Neuron (in vitro differentiated cells): ENCODE data around the gene S100B.
"Not testable (repeated sequence)": the region's sequence is repeated elsewhere in the genome, so short reads cannot be mapped to it uniquely, and the experiment has no call there.

Experiments used
- H2AFZ ChIP-seq: one replicate; pipeline ENCODE4 v1.6.1; 2013; ENCODE audit warnings: low read depth, mild to moderate bottlenecking, inconsistent platforms, low read length, moderate library complexity
- H3K27me3 ChIP-seq: one replicate; pipeline ENCODE4 v1.6.1; 2013; ENCODE audit warnings: low read length; ENCODE audit not compliant: insufficient read depth
- H3K36me3 ChIP-seq: one replicate; pipeline ENCODE4 v1.6.1; 2013; ENCODE audit warnings: low read length; ENCODE audit not compliant: insufficient read depth
- H3K4me1 ChIP-seq: one replicate; pipeline ENCODE4 v1.6.1; 2013; ENCODE audit warnings: low read length; ENCODE audit not compliant: insufficient read depth
- H3K4me3 ChIP-seq: 2 replicates; pipeline ENCODE4 v1.5.1; 2013; ENCODE audit warnings: mild to moderate bottlenecking, low read length, moderate library complexity
- H3K9me3 ChIP-seq: one replicate; pipeline ENCODE4 v1.6.1; 2013; ENCODE audit warnings: low read length

The S100B gene

DNA sequence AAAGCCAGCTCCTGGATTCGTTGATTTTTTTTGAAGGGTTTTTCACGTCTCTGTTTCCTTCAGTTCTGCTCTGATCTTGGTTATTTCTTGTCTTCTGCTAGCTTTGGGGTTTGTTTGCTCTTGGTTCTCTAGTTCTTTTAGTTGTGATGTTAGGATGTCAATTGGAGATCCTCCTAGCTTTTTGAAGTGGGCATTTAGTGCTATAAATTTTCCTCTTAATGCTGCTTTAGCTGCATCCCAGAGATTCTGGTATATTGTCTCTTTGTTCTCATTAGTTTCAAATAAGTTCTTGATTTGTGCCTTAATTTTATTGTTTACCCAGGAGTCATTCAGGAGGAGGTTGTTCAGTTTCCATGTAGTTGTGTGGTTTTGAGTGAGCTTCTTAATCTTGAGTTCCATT lies 25.5 kb downstream of the S100B start:
- not testable (repeated sequence) for H3K4me3 ChIP-seq, H2AFZ ChIP-seq, H3K27me3 ChIP-seq, H3K4me1 ChIP-seq
- peaks cover 13% of the 10 kb centered on the region for H3K36me3 ChIP-seq
- H3K9me3 ChIP-seq, result peaks cover 22% of the 10 kb centered on the region

DNA sequence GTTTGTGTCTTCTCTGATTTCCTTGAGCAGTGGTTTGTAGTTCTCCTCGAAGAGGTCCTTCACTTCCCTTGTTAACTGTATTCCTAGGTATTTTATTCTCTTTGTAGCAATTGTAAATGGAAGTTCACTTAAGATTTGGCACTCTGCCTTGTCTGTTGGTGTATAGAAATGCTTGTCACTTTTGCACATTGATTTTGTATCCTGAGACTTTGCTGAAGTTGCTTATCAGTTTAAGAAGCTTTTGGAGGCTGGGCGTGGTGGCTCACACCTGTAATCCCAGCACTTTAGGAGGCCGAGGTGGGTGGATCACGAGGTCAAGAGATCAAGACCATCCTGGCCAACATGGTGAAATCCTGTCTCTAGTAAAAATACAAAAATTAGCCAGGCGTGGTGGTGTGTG lies 27.1 kb downstream of the S100B start:
- Histone ChIP-seq H3K36me3 (peaks cover 19% of the 10 kb centered on the region), H3K9me3 (peaks cover 23% of the 10 kb centered on the region)
- not testable (repeated sequence) for H3K27me3 ChIP-seq, H3K4me3 ChIP-seq, H3K4me1 ChIP-seq, H2AFZ ChIP-seq

DNA sequence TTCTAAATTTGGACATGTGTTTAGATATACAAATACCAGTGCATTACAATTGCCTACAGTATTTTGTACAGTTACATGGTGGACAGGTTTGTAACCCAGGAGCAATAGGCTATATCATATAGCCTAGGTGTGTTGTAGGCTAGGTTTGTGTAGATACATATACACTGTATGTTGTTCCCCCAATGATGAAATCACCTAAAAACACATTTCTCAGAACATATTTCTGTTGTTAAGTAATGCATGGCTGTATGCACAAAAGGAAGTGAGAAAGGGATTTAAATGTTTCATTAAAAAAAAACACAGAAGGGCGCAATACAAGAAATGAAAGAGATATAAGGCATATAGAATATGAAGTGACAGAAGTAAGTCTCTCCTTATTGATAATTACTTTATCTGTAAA lies 32.0 kb downstream of the S100B start:
- no peak overlapping the region for H2AFZ ChIP-seq
- H3K36me3 ChIP-seq, result peaks cover 44% of the 10 kb centered on the region
- H3K4me1 ChIP-seq, result no peaks in the 10 kb centered on the region
- H3K4me3 ChIP-seq, result no peak overlapping the region
- no peaks in the 10 kb centered on the region for H3K27me3 ChIP-seq
- peaks cover 14% of the 10 kb centered on the region for H3K9me3 ChIP-seq

DNA sequence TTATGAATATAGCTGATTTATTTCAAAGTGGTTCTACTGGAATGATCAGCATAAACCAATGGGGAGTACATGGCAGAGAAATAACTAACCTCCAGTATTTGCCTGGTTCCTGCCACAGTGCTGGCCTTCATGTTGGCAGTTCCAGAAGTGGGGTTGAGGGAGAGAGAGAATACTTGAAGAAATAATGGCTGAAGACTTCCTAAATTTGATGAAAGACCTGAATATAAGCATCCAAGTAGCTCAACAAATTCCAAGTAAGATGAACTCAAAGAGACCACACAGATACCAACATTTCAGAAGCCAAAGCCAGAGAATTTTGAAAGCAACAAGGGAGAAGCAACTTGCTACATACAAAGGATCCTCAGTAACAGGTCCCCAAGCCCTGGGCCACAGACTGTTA lies 34.3 kb downstream of the S100B start:
- no peak overlapping the region for H2AFZ ChIP-seq
- peaks cover 14% of the 10 kb centered on the region for H3K9me3 ChIP-seq
- H3K27me3 ChIP-seq, result no peaks in the 10 kb centered on the region
- H3K4me1 ChIP-seq, result no peaks in the 10 kb centered on the region
- no peak overlapping the region for H3K4me3 ChIP-seq
- peaks cover 67% of the 10 kb centered on the region for H3K36me3 ChIP-seq

DNA sequence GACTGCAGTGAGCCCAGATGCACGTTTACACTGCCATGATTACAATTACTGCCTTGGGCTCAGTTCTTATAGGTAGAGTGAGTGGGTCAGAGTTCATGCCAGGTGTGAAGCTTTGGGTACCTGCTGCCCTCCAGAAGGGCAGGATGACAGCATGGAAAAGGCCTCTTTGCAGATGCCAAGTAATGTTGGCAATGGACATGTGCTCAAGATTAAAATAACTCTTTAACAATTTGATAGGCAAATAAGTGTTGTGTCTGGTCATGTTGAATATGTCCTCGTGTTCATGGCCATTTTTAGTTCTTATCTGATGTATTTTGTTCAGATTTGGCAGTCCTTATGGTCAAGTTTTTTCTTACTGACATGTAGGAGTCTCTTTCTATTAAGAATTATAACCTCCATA lies 34.8 kb downstream of the S100B start:
- Histone ChIP-seq H3K9me3 (peaks cover 14% of the 10 kb centered on the region), H3K4me1 (no peaks in the 10 kb centered on the region), H2AFZ (no peak overlapping the region), H3K27me3 (no peaks in the 10 kb centered on the region), H3K36me3 (peaks cover 72% of the 10 kb centered on the region), H3K4me3 (no peak overlapping the region)

DNA sequence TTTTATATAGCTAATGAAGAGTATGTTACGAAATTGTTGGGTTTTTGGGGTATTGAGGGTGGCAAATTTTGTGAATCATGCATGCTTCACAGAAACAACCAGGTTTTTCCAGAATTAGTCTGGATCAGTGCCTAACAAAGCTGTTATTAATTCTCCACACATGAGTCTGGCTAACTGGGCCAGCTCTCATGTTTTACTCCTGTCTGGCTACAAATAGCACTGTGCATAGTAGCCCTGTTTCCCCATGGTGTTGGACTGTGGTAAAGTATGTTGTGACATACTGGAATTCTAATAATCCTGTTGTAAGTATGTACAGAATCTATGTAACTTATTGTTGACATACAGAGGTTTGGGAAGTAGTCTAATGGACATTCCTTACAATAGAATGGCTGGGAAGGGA lies 35.8 kb downstream of the S100B start:
- H3K4me3 ChIP-seq, result no peak overlapping the region
- peaks cover 14% of the 10 kb centered on the region for H3K9me3 ChIP-seq
- peaks cover 82% of the 10 kb centered on the region for H3K36me3 ChIP-seq
- H3K4me1 ChIP-seq, result no peaks in the 10 kb centered on the region
- H2AFZ ChIP-seq, result no peak overlapping the region
- H3K27me3 ChIP-seq, result no peaks in the 10 kb centered on the region

DNA sequence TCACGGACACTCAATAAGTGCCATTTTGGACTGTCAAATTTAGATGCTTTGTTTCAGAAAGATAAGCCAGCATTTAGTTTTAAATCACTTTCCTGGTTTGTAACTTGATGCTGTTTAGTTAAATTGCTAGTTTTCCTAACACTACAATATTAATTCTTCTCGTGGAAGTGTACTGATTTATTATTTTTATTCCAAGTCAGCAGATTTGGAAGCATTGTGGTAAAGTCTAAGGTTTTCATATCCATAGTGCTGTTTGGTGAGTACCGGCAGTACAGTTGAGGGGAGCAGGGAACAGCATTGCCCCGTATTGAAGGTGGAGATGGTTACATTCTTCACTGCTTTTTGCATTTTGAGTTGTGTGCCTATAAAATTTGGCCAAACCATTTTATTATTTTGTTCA lies 36.3 kb downstream of the S100B start:
- no peak overlapping the region for H2AFZ ChIP-seq
- H3K4me1 ChIP-seq, result no peaks in the 10 kb centered on the region
- no peak overlapping the region for H3K4me3 ChIP-seq
- peaks cover 14% of the 10 kb centered on the region for H3K9me3 ChIP-seq
- H3K27me3 ChIP-seq, result no peaks in the 10 kb centered on the region
- peaks cover 87% of the 10 kb centered on the region for H3K36me3 ChIP-seq

DNA sequence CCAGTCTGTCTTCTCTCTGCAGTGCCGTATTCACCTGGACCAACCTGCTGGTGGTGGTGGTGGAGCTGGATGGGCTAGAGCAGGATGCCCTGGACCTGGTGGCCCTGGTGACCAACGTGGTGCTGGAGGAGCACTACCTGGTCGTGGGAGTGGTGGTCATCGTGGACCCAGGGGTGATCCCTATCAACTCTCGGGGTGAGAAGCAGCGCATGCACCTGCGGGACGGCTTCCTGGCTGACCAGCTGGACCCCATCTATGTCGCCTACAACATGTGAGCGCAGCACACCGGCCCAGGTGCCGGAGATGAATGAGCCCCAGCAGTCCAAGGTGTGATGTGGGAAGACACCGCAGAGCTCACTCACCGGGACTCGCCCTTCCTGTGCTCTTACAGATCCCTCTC lies 37.5 kb downstream of the S100B start:
- Histone ChIP-seq H3K4me3 (no peak overlapping the region), H3K9me3 (peaks cover 8% of the 10 kb centered on the region), H2AFZ (no peak overlapping the region), H3K27me3 (no peaks in the 10 kb centered on the region), H3K36me3 (peaks cover 88% of the 10 kb centered on the region), H3K4me1 (no peaks in the 10 kb centered on the region)

DNA sequence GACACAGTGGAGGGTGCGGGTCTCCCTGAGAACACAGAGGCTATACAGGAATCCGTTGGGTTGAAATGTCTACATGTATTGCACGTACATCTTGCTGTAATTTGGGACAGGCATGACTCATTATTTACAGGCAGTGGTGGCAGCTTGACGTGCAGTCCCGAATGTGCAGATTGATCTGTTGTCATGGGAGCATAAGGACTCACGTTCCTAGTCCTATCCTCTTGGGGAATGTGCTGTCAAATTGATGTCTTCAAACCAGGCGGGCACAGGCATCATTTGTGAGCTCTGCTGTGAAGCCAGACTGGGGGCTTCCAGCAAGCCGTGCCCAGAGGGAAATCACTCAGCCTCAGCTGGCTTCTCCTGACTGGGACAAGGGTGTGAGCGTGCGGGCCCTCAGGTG lies 40.5 kb downstream of the S100B start:
- Histone ChIP-seq H3K9me3 (peaks cover 3% of the 10 kb centered on the region), H2AFZ (no peak overlapping the region), H3K4me3 (no peak overlapping the region), H3K27me3 (no peaks in the 10 kb centered on the region), H3K36me3 (peaks cover 93% of the 10 kb centered on the region), H3K4me1 (peaks cover 4% of the 10 kb centered on the region)

DNA sequence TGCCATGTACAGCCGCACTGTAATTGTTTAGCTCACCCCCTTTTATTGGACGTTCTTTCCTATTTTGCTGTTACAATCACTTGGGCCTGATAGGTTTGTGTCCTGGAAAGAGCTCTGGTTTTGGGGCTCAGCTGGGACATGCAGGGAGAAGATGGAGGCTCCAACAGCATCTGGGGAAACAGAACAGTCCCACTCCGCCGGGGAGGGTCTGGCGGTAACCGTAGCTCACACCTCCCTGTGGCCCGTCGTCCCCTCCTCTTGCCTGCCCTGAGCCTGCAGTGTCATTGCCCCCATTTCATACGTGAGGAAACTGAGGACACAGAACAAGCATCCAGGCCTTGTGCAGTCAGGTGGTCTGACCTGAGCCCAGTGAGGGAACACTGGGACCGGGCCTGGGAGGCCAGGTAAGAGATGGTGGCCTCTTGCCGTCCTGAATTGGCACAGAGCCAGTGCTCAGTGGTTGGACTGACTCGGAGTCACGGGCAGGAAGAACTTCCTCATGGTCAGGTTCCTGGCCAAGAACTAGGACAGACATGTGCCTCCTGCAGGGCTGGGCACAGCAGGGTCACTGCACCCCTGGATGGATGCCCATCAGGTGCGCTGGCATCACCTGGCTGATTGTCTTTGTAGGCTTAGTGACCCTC lies 41.8 kb downstream of the S100B start:
- Histone ChIP-seq H2AFZ (no peak overlapping the region), H3K4me3 (no peak overlapping the region), H3K9me3 (peaks cover 3% of the 10 kb centered on the region), H3K27me3 (no peaks in the 10 kb centered on the region), H3K4me1 (peaks cover 8% of the 10 kb centered on the region), H3K36me3 (peaks cover 89% of the 10 kb centered on the region)

DNA sequence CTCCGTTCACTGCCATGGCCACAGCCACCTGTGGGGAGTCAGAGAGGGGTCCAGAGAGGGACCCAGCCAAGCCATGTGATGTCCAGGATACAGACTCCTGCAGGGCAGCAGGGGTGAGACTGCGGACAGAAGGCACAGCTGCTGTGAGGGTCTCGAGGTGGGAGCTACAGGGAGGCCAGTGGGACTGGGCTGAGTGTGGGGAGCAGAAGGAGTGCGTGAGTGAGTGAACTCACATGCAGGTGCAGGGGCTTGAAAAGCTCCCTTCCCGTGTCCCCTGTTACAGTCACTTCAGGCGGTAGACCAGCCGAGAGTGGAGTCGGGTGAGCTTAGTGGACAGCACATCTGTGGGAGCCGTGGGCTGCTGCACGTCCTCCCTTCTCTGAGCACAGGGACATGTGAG lies 42.4 kb downstream of the S100B start:
- Histone ChIP-seq H3K9me3 (peaks cover 3% of the 10 kb centered on the region), H2AFZ (no peak overlapping the region), H3K4me1 (peaks cover 8% of the 10 kb centered on the region), H3K4me3 (no peak overlapping the region), H3K27me3 (no peaks in the 10 kb centered on the region), H3K36me3 (peaks cover 89% of the 10 kb centered on the region)

DNA sequence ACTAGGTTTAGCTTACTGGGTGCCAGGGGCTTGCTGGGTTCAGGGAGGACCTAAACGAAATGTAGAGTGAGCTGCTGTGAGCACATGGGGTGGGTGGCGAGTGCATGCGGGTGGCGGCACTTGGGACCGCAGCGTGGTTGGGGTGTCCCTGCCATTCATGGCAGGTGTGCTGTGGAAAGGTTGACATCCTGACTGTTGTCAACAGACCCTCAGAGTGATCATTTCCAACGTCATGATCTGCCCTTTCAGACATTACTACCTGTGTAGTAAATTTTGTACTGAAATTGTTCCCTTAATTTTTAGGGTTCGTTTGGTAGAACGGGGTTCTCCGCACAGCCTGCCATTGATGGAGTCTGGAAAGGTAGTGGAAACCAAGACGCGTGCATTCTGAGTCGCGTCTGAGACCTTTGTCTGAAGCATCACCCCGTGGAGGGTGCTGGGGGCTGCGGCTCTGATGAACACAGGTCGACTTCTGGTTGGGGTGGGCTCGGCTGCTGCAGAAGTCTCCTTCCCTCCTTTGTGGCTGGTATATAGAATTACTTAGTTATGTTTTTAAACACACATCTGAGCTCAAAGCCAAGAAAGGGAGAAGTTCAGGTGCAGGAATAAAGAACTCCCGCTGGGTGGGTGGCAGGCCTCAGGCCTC lies 43.3 kb downstream of the S100B start:
- H3K4me3 ChIP-seq, result no peak overlapping the region
- peaks cover 89% of the 10 kb centered on the region for H3K36me3 ChIP-seq
- no peaks in the 10 kb centered on the region for H3K27me3 ChIP-seq
- H2AFZ ChIP-seq, result no peak overlapping the region
- H3K9me3 ChIP-seq, result no peaks in the 10 kb centered on the region
- peaks cover 8% of the 10 kb centered on the region for H3K4me1 ChIP-seq

DNA sequence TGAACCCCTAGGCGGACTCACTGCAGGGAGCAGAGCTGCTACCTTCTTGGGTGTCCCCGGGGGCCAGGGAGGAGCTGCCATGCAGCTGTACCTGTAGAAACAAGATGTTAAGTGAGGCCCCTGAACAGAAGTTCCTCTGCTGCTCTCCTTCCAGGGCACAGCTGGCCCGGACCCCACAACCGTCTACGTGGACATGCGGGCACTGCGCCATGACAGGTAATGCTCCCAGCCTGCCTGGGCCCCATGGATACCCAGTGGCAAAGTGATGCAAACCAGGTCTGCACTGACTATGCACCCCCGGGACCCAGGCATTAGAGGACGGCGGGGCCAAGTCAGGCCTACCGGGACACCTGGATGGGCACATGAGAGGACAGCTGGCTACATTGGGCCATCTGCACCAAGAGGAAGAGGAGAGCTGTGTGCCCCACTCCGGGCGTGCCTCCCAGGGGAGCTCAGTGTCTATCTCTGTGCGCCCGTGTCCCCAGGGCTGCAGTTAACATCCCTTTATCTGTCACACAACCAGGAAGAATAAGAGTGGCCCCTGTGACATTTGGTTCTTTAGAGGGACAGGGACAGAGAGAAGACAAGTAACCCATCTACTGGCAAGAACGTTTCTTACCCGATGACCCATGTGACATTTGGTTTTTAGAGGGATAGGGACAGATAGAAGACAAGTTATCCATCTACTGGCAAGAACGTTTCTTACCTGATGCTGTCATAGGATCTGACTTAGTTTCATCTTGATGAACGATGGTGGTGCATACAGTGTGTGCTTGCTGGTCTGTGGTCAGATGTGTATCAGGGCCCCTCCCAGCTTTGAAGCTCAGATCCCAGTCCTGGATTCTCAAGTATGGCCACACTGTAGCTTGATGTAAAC lies 44.1 kb downstream of the S100B start:
- no peaks in the 10 kb centered on the region for H3K27me3 ChIP-seq
- H2AFZ ChIP-seq, result no peak overlapping the region
- no peaks in the 10 kb centered on the region for H3K9me3 ChIP-seq
- peaks cover 86% of the 10 kb centered on the region for H3K36me3 ChIP-seq
- peaks cover 8% of the 10 kb centered on the region for H3K4me1 ChIP-seq
- no peak overlapping the region for H3K4me3 ChIP-seq
